Gastrocnemius medialis (tissue), 4 donors: ENCODE measurements around the gene MTMR8.

ENCODE experiments used
- CTCF ChIP-seq, 5 experiments: fragments of 450-650 bp in 3 of 5; fragments of 200-600 bp in 2 of 5; sonication (generic) in 2 of 5; IDR thresholded peaks in 4 of 5; conservative IDR thresholded peaks in 1 of 5; 1 replicate in 4 of 5; 2 replicates in 1 of 5; pipeline ENCODE4 v1.5.1; 2016 to 2019; ENCODE audit warnings: antibody characterized with exemption in 5 of 5, mild to moderate bottlenecking in 3 of 5, moderate library complexity in 3 of 5
- POLR2A ChIP-seq, 2 donors: fragments of 450-650 bp; IDR thresholded peaks; one replicate each; pipeline ENCODE4 v1.6.1; 2017; ENCODE audit warnings: antibody characterized with exemption in 2 of 2, mild to moderate bottlenecking in 2 of 2, moderate library complexity in 2 of 2

GRCh38 chrX:64230123-64230970 lies 164.9 kb downstream of the MTMR8 start, which contains the start of gene ASB12:
- TF ChIP-seq CTCF (IDR thresholded peaks at IDR 0.05 in 4 of 5, conservative IDR thresholded peaks at IDR 0.05 in 1 of 5) (peak in 2 of 5 experiments; percentile 20 to 50), POLR2A (IDR thresholded peaks at IDR 0.05) (peak; percentile 50 to 71)
